ENCODE data around the gene TOP1.

Gene TOP1

DNA sequence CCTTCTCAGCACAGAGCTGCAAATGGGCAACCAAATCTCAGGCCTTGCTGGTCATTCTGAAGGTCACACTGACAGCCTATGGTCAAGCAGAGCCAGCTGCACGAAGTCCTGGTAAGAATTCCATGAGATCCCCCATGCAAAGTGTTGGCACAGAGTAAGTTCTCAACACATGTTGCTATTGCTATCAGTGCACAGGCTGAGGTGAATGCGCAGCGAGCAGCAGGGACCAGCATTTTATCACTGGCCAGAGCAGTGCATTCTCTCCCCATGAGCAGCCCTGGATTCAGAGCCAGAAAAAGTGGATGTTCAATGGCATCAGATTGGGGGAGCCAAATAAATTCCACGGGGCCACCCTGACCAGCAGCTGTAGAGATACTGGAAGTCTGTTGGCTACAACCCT lies 44.1 kb upstream of the TOP1 start:
- no peak overlapping the region for H3K4me3 ChIP-seq (ENCODE audit: low read depth, low read length)
- TF ChIP-seq, protein P1, sequence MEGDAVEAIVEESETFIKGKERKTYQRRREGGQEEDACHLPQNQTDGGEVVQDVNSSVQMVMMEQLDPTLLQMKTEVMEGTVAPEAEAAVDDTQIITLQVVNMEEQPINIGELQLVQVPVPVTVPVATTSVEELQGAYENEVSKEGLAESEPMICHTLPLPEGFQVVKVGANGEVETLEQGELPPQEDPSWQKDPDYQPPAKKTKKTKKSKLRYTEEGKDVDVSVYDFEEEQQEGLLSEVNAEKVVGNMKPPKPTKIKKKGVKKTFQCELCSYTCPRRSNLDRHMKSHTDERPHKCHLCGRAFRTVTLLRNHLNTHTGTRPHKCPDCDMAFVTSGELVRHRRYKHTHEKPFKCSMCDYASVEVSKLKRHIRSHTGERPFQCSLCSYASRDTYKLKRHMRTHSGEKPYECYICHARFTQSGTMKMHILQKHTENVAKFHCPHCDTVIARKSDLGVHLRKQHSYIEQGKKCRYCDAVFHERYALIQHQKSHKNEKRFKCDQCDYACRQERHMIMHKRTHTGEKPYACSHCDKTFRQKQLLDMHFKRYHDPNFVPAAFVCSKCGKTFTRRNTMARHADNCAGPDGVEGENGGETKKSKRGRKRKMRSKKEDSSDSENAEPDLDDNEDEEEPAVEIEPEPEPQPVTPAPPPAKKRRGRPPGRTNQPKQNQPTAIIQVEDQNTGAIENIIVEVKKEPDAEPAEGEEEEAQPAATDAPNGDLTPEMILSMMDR (IDR thresholded peaks at IDR 0.05; ENCODE audit: control insufficient read depth, extremely low read depth, insufficient read depth) = no peak
- no peak for DNase-seq (ENCODE audit: low read depth)

DNA sequence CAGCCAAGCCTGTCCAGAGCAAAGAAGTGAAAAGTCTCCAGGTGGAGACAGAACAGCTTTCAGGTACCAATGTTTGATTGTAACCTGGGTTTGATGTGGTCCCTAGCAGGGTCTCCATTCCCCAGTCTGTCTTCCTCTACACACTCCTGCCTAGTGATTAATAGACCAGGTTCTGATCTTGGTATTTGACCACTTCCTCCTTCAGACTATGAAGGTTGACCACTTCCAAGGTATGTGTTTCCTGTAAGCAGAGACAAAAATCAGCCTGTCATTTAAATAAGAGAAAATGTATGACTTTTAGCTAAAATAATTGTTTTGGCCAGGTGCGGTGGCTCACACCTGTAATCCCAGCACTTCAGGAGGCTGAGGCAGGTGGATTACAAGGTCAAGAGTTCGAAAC lies 41.8 kb upstream of the TOP1 start:
- TF ChIP-seq, protein P1 (IDR thresholded peaks at IDR 0.05; ENCODE audit: control insufficient read depth, extremely low read depth, insufficient read depth) = no peak
- DNase-seq (ENCODE audit: low read depth) = no peak
- H3K4me3 ChIP-seq (ENCODE audit: low read depth, low read length) = no peak overlapping the region

DNA sequence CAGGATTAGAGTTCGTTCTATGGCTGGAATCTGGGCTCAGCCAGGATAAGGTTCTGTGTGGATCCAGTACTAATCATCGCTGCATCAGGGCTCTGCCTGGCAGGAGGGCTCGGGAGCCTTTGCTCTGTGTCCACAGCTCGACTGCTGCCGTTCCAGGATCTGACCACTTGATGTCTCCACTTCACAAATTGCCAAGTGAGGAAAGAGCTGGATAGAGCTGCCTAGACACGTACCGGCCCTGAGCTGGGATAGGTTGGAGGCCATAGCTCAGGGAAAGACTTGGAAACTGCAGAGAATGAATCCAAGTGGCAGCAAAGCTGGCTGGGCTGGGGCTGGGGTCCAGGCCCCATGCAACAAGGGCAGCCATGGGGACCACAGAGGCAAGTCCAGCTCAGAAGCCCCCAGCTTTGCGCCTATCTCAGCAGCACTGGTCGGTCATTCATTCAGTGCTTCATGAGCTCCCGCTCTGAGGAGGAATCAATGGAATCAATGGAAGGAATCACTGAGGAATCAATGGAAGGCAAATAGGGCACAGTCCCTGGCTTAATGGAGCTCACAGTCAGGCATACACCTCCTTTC lies 38.0 kb upstream of the TOP1 start:
- peak; percentile 64 for DNase-seq (ENCODE audit: low read depth)
- H3K4me3 ChIP-seq (ENCODE audit: low read depth, low read length) = no peak overlapping the region
- TF ChIP-seq, protein P1 (IDR thresholded peaks at IDR 0.05; ENCODE audit: control insufficient read depth, extremely low read depth, insufficient read depth) = peak; percentile 93

DNA sequence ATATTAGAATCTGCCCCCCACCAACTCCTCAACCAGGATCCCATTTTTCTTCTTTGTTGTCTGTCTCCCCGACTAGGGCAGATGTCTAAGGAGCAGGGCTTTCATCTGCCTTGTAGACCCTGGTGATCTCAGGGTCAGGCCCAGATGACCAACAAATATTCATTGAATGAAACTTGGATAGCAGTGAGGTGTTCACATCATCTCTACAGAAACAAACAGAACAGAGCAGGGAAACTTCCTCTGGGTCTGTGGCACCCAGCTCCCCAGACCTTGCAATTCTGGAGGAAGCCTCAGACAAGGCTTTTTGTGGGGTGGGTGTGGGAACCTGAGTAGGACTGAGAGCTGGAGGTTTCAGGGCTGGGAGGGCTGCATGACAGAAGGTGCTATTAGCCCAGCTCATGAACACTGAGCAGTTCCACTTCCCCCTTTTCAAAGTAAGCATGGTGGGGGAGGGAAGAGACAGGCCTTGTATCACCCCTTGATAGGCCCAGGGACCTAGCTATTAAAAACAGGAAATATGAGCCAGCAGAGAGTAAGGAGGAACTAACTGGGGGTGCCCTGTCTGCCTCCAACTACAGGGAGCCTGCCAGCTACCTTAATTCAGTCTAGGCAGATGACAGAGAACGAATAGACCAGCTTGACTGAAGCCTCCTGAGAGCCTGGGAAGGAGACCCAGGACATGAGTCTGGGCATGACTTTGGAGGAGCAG lies 37.3 kb upstream of the TOP1 start:
- no peak for DNase-seq (ENCODE audit: low read depth)
- TF ChIP-seq, protein P1 (IDR thresholded peaks at IDR 0.05; ENCODE audit: control insufficient read depth, extremely low read depth, insufficient read depth) = no peak
- H3K4me3 ChIP-seq (ENCODE audit: low read depth, low read length) = no peak overlapping the region

DNA sequence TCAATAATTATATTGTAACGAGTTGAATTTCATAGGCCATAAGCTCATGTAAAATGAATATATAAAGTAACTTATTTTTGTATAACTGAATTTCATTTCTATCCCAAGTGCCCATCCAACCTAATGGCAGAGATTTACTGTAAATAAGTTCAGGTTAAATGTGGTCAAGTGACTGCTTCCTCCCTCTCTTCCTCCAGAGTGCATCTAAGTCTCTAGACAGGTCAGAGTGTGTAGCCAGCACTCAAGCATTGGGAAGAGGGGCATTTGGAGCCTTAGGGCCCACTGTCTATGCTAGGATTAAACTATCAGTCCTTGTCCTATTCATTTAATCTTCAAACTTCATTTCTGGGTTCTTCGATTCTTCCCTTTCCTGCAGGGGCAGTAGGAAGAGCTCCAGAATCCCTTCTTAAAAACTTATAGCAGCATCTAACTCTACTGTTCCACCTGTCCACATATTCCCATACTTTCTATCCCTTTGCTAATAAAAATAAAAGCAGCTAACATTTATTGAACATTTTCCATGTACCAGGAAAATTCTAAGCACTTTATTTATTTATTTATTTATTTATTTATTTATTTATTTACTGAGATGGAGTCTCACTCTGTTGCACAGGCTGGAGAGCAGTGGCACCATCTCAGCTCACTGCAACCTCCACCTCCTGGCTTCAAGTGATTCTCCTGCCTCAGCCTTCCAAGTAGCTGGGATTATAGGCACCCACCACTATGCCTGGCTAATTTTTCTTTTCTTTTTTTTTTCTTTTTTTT lies 36.1 kb upstream of the TOP1 start:
- no peak for DNase-seq (ENCODE audit: low read depth)
- TF ChIP-seq, protein P1 (IDR thresholded peaks at IDR 0.05; ENCODE audit: control insufficient read depth, extremely low read depth, insufficient read depth) = no peak
- H3K4me3 ChIP-seq (ENCODE audit: low read depth, low read length) = no peak overlapping the region

DNA sequence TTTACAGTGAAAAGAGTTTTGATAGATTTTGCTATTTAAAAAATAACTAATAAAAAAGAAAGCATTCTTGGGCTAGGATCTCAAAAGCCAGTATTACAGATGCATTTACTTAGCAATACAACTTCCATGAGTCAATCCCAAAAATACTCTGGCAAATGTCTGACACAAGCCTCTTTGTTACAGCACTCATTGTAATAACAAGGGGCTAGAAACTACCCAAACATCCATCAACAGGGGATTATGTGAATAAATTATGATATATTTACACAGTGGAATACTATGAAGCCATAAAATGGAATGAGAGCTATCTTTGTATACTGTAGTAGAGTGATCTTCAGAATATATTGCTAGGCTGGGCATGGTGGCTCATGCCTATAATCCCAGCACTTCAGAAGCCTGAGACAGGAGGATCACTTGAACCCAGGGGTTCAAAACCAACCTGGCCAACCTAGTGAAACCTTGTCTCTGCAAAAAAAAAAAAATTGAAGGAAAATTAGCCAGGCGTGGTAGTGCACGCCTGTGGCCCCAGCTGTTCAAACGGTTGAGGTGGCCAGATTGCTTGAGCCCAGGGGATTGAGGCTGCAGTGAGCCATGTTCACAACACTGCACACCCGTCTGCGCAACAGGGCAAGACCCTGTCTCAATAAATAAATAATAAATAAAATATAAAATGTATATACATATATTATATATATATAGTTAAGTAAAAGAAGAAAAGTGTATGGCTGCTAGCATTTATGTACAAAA lies 34.7 kb upstream of the TOP1 start:
- DNase-seq (ENCODE audit: low read depth) = no peak
- TF ChIP-seq, protein P1 (IDR thresholded peaks at IDR 0.05; ENCODE audit: control insufficient read depth, extremely low read depth, insufficient read depth) = no peak
- no peak overlapping the region for H3K4me3 ChIP-seq (ENCODE audit: low read depth, low read length)
